ENCODE results near the gene TMEM26. TPM values are rescaled to one million over a fixed set of nuclear protein-coding genes. Genes with fewer than 3 reads are reported as not detected.

Gene TMEM26
- total and polyA plus RNA-seq, 2 of the 8 experiments (the other 6 are each of a cell fraction or from before 2014, with no cell fraction given), result 1.6 to 2.8 TPM

- no peak for TF ChIP-seq CHD1 (IDR thresholded peaks at IDR 0.05; ENCODE audit: low read depth, low read length)
- no peak for TF ChIP-seq PHF8 (conservative IDR thresholded peaks at IDR 0.05; ENCODE audit: low read depth, low read length)
- TF ChIP-seq KDM5A (IDR thresholded peaks at IDR 0.05; ENCODE audit: low read length), result no peak
- TF ChIP-seq POLR2A (IDR thresholded peaks at IDR 0.05; ENCODE audit: control extremely low read depth in 1 of 2, low read depth in 2 of 2, low read length in 2 of 2), result no peak; a peak in 1 of 3 replicates
- TF ChIP-seq RFX5 (IDR thresholded peaks at IDR 0.05; ENCODE audit: borderline replicate concordance, low read depth, low read length), result no peak
- TF ChIP-seq RNF2 (IDR thresholded peaks at IDR 0.05; ENCODE audit: borderline replicate concordance, low read depth, low read length, missing control alignments, poor library complexity, severe bottlenecking), result no peak
- peak; percentile 4; the same call in 1 of the 2 replicates for TF ChIP-seq RBBP5 (IDR thresholded peaks at IDR 0.05; ENCODE audit: borderline replicate concordance, low read depth, low read length)
- TF ChIP-seq EGR1 (IDR thresholded peaks at IDR 0.05; ENCODE audit: borderline replicate concordance, low read depth, low read length), result no peak
- TF ChIP-seq, protein P1, sequence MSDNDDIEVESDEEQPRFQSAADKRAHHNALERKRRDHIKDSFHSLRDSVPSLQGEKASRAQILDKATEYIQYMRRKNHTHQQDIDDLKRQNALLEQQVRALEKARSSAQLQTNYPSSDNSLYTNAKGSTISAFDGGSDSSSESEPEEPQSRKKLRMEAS (IDR thresholded peaks at IDR 0.05), result peak; percentile 49
- TF ChIP-seq POLR2AphosphoS5 (IDR thresholded peaks at IDR 0.05; ENCODE audit: low read depth, low read length), result no peak
- TF ChIP-seq SUZ12 (IDR thresholded peaks at IDR 0.05; ENCODE audit: low read length), result peak; percentile 77; the same call in 1 of the 2 replicates
- no peak for TF ChIP-seq ASH2L (IDR thresholded peaks at IDR 0.05; ENCODE audit: low read length)
- TF ChIP-seq POU5F1 (IDR thresholded peaks at IDR 0.05; ENCODE audit: low read depth, low read length), result no peak
- no peak for TF ChIP-seq HDAC6 (IDR thresholded peaks at IDR 0.05; ENCODE audit: low read depth, low read length)
- TF ChIP-seq RAD21 (IDR thresholded peaks at IDR 0.05 in 1 of 2, conservative IDR thresholded peaks at IDR 0.05 in 1 of 2; ENCODE audit: low read depth in 2 of 2, low read length in 2 of 2), result no peak
- no peak for TF ChIP-seq SAP30 (IDR thresholded peaks at IDR 0.05; ENCODE audit: insufficient read depth, insufficient replicate concordance, low read length)
- no peak for TF ChIP-seq CEBPB (IDR thresholded peaks at IDR 0.05; ENCODE audit: low read depth, low read length)
- TF ChIP-seq HDAC2 (IDR thresholded peaks at IDR 0.05; ENCODE audit: borderline replicate concordance in 1 of 2, low read depth in 2 of 2, low read length in 2 of 2), result no peak; a peak in 1 of 4 replicates
- no peak for TF ChIP-seq EP300 (IDR thresholded peaks at IDR 0.05; ENCODE audit: borderline replicate concordance in 1 of 2, low read depth in 2 of 2, low read length in 2 of 2)
- TF ChIP-seq, protein P2, sequence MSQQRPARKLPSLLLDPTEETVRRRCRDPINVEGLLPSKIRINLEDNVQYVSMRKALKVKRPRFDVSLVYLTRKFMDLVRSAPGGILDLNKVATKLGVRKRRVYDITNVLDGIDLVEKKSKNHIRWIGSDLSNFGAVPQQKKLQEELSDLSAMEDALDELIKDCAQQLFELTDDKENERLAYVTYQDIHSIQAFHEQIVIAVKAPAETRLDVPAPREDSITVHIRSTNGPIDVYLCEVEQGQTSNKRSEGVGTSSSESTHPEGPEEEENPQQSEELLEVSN (IDR thresholded peaks at IDR 0.05), result peak; percentile 60
- no peak for TF ChIP-seq SIN3A (conservative IDR thresholded peaks at IDR 0.05 in 1 of 2, IDR thresholded peaks at IDR 0.05 in 1 of 2; ENCODE audit: low read depth in 1 of 2, low read length in 2 of 2)
- TF ChIP-seq GTF2F1 (IDR thresholded peaks at IDR 0.05; ENCODE audit: borderline replicate concordance, low read depth, low read length), result no peak
- TF ChIP-seq EZH2 (IDR thresholded peaks at IDR 0.05; ENCODE audit: low read depth, low read length, severe bottlenecking), result peak; percentile 66
These were observed 980 bp downstream of the TMEM26 start (continued) for GRCh38 chr10:61452151-61452651.
